ENCODE results near the gene RAB30. TPM values are rescaled to one million over a fixed set of nuclear protein-coding genes. Genes with fewer than 3 reads are reported as not detected.

The RAB30 gene
- polyA plus RNA-seq, 4 donors, result 3.2 to 15.9 (median 8.9) TPM

DNA sequence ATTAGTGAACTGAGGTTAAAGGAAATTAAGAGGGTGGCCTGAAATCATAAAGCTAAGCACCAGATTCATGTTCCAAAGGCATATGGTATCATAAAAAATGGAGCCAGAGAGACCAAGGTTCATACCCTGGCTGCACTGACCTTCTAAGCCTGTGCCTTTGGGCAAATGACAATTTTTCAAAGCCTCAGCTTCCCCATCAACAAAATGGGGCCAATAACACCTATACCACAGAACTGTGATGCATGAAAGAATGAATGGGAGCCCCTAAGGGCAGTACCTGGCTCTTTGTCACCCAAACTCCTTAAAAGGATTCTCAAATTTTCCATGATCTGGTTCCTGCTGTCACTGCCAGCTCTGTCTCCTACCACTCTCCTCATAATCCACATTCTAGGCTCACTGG, 72.5 kb downstream of the RAB30 start:
- H3K27ac ChIP-seq (ENCODE audit: low read depth in 1 of 3, low read length in 2 of 3), result no peak overlapping the region
- FAIRE-seq (no peak), DNase-seq (no peak)
- H3K9me3 ChIP-seq (ENCODE audit: control insufficient read depth in 2 of 2, insufficient read depth in 1 of 2, low read depth in 1 of 2, low read length in 1 of 2), result no peaks in the 10 kb centered on the region
- H3K36me3 ChIP-seq (ENCODE audit: control insufficient read depth in 3 of 3, insufficient read depth in 2 of 3, low read depth in 1 of 3, low read length in 3 of 3), result no peaks in the 10 kb centered on the region
- no peaks in the 10 kb centered on the region for H3K27me3 ChIP-seq (ENCODE audit: control insufficient read depth in 3 of 3, insufficient read depth in 3 of 3, low read length in 3 of 3)
- H3K4me3 ChIP-seq (ENCODE audit: low read depth in 1 of 3, low read length in 3 of 3), result no peak overlapping the region
- peaks cover 6 to 22% (median 12%) of the 10 kb centered on the region in 3 donors for H3K4me1 ChIP-seq (ENCODE audit: control insufficient read depth in 3 of 3, insufficient read depth in 2 of 3, low read depth in 1 of 3, low read length in 2 of 3)

DNA sequence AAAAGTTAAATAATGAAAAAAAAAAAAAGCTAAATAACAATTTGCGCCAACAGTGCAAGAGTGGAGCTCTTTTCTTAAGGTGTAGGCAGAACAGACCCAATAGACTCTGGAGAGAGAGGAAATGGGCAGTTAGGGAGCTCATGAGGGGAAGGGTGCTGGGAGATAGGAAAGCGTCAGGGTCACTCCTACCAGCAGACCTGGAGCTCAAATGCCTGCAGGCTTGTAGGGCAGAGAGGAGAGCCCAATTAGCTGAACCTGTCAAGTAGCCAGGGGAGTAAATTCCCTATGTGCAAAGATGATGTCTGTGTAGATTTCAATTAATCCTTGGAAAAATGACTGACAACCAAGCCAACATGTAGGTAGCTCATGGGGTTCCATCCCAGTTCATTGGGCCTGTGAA, 73.0 kb downstream of the RAB30 start:
- Histone ChIP-seq H3K27me3 (ENCODE audit: control insufficient read depth in 3 of 3, insufficient read depth in 3 of 3, low read length in 3 of 3) (no peaks in the 10 kb centered on the region), H3K4me3 (ENCODE audit: low read depth in 1 of 3, low read length in 3 of 3) (no peak overlapping the region), H3K27ac (ENCODE audit: low read depth in 1 of 3, low read length in 2 of 3) (no peak overlapping the region), H3K4me1 (ENCODE audit: control insufficient read depth in 3 of 3, insufficient read depth in 2 of 3, low read depth in 1 of 3, low read length in 2 of 3) (peaks cover 6 to 22% (median 12%) of the 10 kb centered on the region in 3 donors), H3K36me3 (ENCODE audit: control insufficient read depth in 3 of 3, insufficient read depth in 2 of 3, low read depth in 1 of 3, low read length in 3 of 3) (no peaks in the 10 kb centered on the region), H3K9me3 (ENCODE audit: control insufficient read depth in 2 of 2, insufficient read depth in 1 of 2, low read depth in 1 of 2, low read length in 1 of 2) (no peaks in the 10 kb centered on the region)
- DNase-seq (no peak), FAIRE-seq (no peak)
- WGBS, 3 donors, result 95 to 98% (median 97%) methylated on average over 2 of the region's 2 CpGs

GRCh38 chr11:82996966-82997606, 74.6 kb downstream of the RAB30 start:
- H3K27ac ChIP-seq (ENCODE audit: low read depth in 1 of 3, low read length in 2 of 3), result peak overlapping the region; percentile 44 to 88 (median 65)
- H3K4me3 ChIP-seq (ENCODE audit: low read depth in 1 of 3, low read length in 3 of 3), result peak overlapping the region in 1 of 3 donors; percentile 47
- H3K4me1 ChIP-seq (ENCODE audit: control insufficient read depth in 3 of 3, insufficient read depth in 2 of 3, low read depth in 1 of 3, low read length in 2 of 3), result peaks cover 6 to 22% (median 9%) of the 10 kb centered on the region in 3 donors
- peak; percentile 90 to 94 for DNase-seq
- 13 to 60% (median 31%) methylated on average over 14 of the region's 14 CpGs for WGBS, 3 donors
- H3K9me3 ChIP-seq (ENCODE audit: control insufficient read depth in 2 of 2, insufficient read depth in 1 of 2, low read depth in 1 of 2, low read length in 1 of 2), result no peaks in the 10 kb centered on the region
- H3K27me3 ChIP-seq (ENCODE audit: control insufficient read depth in 3 of 3, insufficient read depth in 3 of 3, low read length in 3 of 3), result no peaks in the 10 kb centered on the region
- no peak for FAIRE-seq
- H3K36me3 ChIP-seq (ENCODE audit: control insufficient read depth in 3 of 3, insufficient read depth in 2 of 3, low read depth in 1 of 3, low read length in 3 of 3), result peaks cover 0 to 1% (median 0%) of the 10 kb centered on the region in 3 donors

GRCh38 chr11:82995754-82996398, 75.8 kb downstream of the RAB30 start:
- no peaks in the 10 kb centered on the region for H3K27me3 ChIP-seq (ENCODE audit: control insufficient read depth in 3 of 3, insufficient read depth in 3 of 3, low read length in 3 of 3)
- no peak for FAIRE-seq
- H3K4me1 ChIP-seq (ENCODE audit: control insufficient read depth in 3 of 3, insufficient read depth in 2 of 3, low read depth in 1 of 3, low read length in 2 of 3), result peaks cover 6 to 22% (median 9%) of the 10 kb centered on the region in 3 donors
- 46 to 56% (median 52%) methylated on average over 4 of the region's 4 CpGs for WGBS, 3 donors
- peak overlapping the region in 1 of 3 donors; percentile 48 for H3K4me3 ChIP-seq (ENCODE audit: low read depth in 1 of 3, low read length in 3 of 3)
- peak overlapping the region in 2 of 3 donors; percentile 36 to 71 for H3K27ac ChIP-seq (ENCODE audit: low read depth in 1 of 3, low read length in 2 of 3)
- H3K36me3 ChIP-seq (ENCODE audit: control insufficient read depth in 3 of 3, insufficient read depth in 2 of 3, low read depth in 1 of 3, low read length in 3 of 3), result peaks cover 0 to 1% (median 0%) of the 10 kb centered on the region in 3 donors
- no peak for DNase-seq
- H3K9me3 ChIP-seq (ENCODE audit: control insufficient read depth in 2 of 2, insufficient read depth in 1 of 2, low read depth in 1 of 2, low read length in 1 of 2), result no peaks in the 10 kb centered on the region

GRCh38 chr11:82995235-82995634, 76.5 kb downstream of the RAB30 start:
- 46 to 52% (median 49%) methylated on average over 2 of the region's 2 CpGs for WGBS, 3 donors
- FAIRE-seq, result no peak

GRCh38 chr11:82994604-82995230, 77.0 kb downstream of the RAB30 start:
- no peak for FAIRE-seq

More at GRCh38 chr11:82995235-82995634, 76.5 kb downstream of the RAB30 start:
- Histone ChIP-seq H3K9me3 (ENCODE audit: control insufficient read depth in 2 of 2, insufficient read depth in 1 of 2, low read depth in 1 of 2, low read length in 1 of 2) (no peaks in the 10 kb centered on the region), H3K27ac (ENCODE audit: low read depth in 1 of 3, low read length in 2 of 3) (no peak overlapping the region), H3K36me3 (ENCODE audit: control insufficient read depth in 3 of 3, insufficient read depth in 2 of 3, low read depth in 1 of 3, low read length in 3 of 3) (peaks cover 0 to 1% (median 0%) of the 10 kb centered on the region in 3 donors), H3K4me1 (ENCODE audit: control insufficient read depth in 3 of 3, insufficient read depth in 2 of 3, low read depth in 1 of 3, low read length in 2 of 3) (peaks cover 6 to 22% (median 9%) of the 10 kb centered on the region in 3 donors), H3K27me3 (ENCODE audit: control insufficient read depth in 3 of 3, insufficient read depth in 3 of 3, low read length in 3 of 3) (no peaks in the 10 kb centered on the region), H3K4me3 (ENCODE audit: low read depth in 1 of 3, low read length in 3 of 3) (peak overlapping the region in 1 of 3 donors; percentile 48)
- DNase-seq, result no peak

DNA sequence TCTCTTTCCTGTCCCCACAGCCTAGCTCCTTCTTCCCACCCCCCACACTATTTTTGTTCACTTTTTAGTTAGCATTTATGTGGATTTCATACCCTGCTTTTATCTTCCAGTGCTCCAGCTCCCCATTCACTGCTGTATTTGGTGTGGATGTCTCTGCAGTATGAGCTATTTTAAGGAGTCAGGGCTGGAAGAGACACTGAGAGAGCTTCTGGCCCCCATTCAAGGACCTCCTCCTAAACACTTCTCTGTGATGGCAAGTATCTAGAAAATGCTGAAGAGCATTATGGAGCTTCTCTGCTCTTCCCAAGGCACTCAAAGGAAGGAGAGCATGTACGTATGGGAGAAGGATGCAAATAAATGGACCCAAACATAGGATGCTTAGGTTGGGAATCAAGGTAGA, 79.5 kb downstream of the RAB30 start:
- H3K9me3 ChIP-seq (ENCODE audit: control insufficient read depth in 2 of 2, insufficient read depth in 1 of 2, low read depth in 1 of 2, low read length in 1 of 2), result no peaks in the 10 kb centered on the region
- no peak overlapping the region for H3K4me3 ChIP-seq (ENCODE audit: low read depth in 1 of 3, low read length in 3 of 3)
- DNase-seq (no peak), FAIRE-seq (no peak)
- peaks cover 0 to 4% (median 0%) of the 10 kb centered on the region in 3 donors for H3K36me3 ChIP-seq (ENCODE audit: control insufficient read depth in 3 of 3, insufficient read depth in 2 of 3, low read depth in 1 of 3, low read length in 3 of 3)
- H3K27me3 ChIP-seq (ENCODE audit: control insufficient read depth in 3 of 3, insufficient read depth in 3 of 3, low read length in 3 of 3), result no peaks in the 10 kb centered on the region
- H3K4me1 ChIP-seq (ENCODE audit: control insufficient read depth in 3 of 3, insufficient read depth in 2 of 3, low read depth in 1 of 3, low read length in 2 of 3), result peaks cover 0 to 9% (median 1%) of the 10 kb centered on the region in 3 donors
- WGBS, 3 donors, result 79 to 95% (median 93%) methylated on average over 1 of the region's 1 CpG
- no peak overlapping the region for H3K27ac ChIP-seq (ENCODE audit: low read depth in 1 of 3, low read length in 2 of 3)

More at GRCh38 chr11:82994604-82995230, 77.0 kb downstream of the RAB30 start:
- H3K27ac ChIP-seq (ENCODE audit: low read depth in 1 of 3, low read length in 2 of 3), result no peak overlapping the region
- no peaks in the 10 kb centered on the region for H3K9me3 ChIP-seq (ENCODE audit: control insufficient read depth in 2 of 2, insufficient read depth in 1 of 2, low read depth in 1 of 2, low read length in 1 of 2)
- peaks cover 0 to 1% (median 0%) of the 10 kb centered on the region in 3 donors for H3K36me3 ChIP-seq (ENCODE audit: control insufficient read depth in 3 of 3, insufficient read depth in 2 of 3, low read depth in 1 of 3, low read length in 3 of 3)
- peaks cover 6 to 22% (median 9%) of the 10 kb centered on the region in 3 donors for H3K4me1 ChIP-seq (ENCODE audit: control insufficient read depth in 3 of 3, insufficient read depth in 2 of 3, low read depth in 1 of 3, low read length in 2 of 3)
- WGBS, 3 donors, result 80 to 94% (median 92%) methylated on average over 3 of the region's 3 CpGs
- no peaks in the 10 kb centered on the region for H3K27me3 ChIP-seq (ENCODE audit: control insufficient read depth in 3 of 3, insufficient read depth in 3 of 3, low read length in 3 of 3)
- no peak for DNase-seq
- no peak overlapping the region for H3K4me3 ChIP-seq (ENCODE audit: low read depth in 1 of 3, low read length in 3 of 3)

GRCh38 chr11:82989628-82990404, 81.9 kb downstream of the RAB30 start:
- Histone ChIP-seq H3K36me3 (ENCODE audit: control insufficient read depth in 3 of 3, insufficient read depth in 2 of 3, low read depth in 1 of 3, low read length in 3 of 3) (peaks cover 0 to 7% (median 3%) of the 10 kb centered on the region in 3 donors), H3K9me3 (ENCODE audit: control insufficient read depth in 2 of 2, insufficient read depth in 1 of 2, low read depth in 1 of 2, low read length in 1 of 2) (no peaks in the 10 kb centered on the region), H3K27me3 (ENCODE audit: control insufficient read depth in 3 of 3, insufficient read depth in 3 of 3, low read length in 3 of 3) (no peaks in the 10 kb centered on the region), H3K27ac (ENCODE audit: low read depth in 1 of 3, low read length in 2 of 3) (no peak overlapping the region), H3K4me1 (ENCODE audit: control insufficient read depth in 3 of 3, insufficient read depth in 2 of 3, low read depth in 1 of 3, low read length in 2 of 3) (peaks cover 0 to 1% (median 0%) of the 10 kb centered on the region in 3 donors), H3K4me3 (ENCODE audit: low read depth in 1 of 3, low read length in 3 of 3) (no peak overlapping the region)
- WGBS, 3 donors, result 45 to 75% (median 57%) methylated on average over 9 of the region's 9 CpGs
- no peak for FAIRE-seq
- peak in 1 of 2 donors; percentile 28 for DNase-seq
